K562 (cell line): ENCODE data around the gene ACE.

Source experiments
- WHSC1 ChIP-seq: IDR thresholded peaks from one replicate; pipeline ENCODE4 v1.6.1; 2012; ENCODE audit warnings: low read length, control low read depth, inconsistent platforms
- YY1 ChIP-seq, 3 experiments: IDR thresholded peaks; 2 replicates each; pipeline ENCODE4 v1.6.1; 2011; ENCODE audit warnings: low read length in 2 of 3, mild to moderate bottlenecking in 2 of 3, moderate library complexity in 2 of 3, borderline replicate concordance in 1 of 3, control low read depth in 1 of 3, low read depth in 1 of 3; ENCODE audit not compliant: insufficient read depth in 3 of 3, insufficient replicate concordance in 2 of 3, control insufficient read depth in 1 of 3, insufficient read length in 1 of 3; ENCODE audit errors: extremely low read depth in 1 of 3
- TF ChIP-seq, protein P1 (sequence below), 2 experiments: fragments of 450-650 bp in 1 of 2; sonication (generic) in 1 of 2; formaldehyde crosslinking in 1 of 2; IDR thresholded peaks; 2 replicates each; pipeline versions ENCODE4 v1.7.1 to v1.9.0; 2016 to 2022; ENCODE audit warnings: inconsistent platforms in 1 of 2, mild to moderate bottlenecking in 1 of 2, missing genetic modification reagents in 1 of 2

DNA sequence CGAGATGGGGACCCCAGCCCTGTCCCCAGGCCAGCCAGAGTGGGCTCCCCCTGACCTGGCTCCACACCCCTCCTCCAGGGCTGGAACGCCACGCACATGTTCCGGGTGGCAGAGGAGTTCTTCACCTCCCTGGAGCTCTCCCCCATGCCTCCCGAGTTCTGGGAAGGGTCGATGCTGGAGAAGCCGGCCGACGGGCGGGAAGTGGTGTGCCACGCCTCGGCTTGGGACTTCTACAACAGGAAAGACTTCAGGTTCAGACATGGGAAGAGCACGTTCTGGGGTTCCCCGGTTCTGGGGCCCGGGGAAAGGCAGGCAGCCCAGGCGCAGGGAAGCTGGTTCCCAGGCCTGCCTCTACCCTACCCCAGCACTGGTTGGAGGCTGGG lies 4.6 kb downstream of the ACE start:
- TF ChIP-seq WHSC1: no peak
- TF ChIP-seq, protein P1, sequence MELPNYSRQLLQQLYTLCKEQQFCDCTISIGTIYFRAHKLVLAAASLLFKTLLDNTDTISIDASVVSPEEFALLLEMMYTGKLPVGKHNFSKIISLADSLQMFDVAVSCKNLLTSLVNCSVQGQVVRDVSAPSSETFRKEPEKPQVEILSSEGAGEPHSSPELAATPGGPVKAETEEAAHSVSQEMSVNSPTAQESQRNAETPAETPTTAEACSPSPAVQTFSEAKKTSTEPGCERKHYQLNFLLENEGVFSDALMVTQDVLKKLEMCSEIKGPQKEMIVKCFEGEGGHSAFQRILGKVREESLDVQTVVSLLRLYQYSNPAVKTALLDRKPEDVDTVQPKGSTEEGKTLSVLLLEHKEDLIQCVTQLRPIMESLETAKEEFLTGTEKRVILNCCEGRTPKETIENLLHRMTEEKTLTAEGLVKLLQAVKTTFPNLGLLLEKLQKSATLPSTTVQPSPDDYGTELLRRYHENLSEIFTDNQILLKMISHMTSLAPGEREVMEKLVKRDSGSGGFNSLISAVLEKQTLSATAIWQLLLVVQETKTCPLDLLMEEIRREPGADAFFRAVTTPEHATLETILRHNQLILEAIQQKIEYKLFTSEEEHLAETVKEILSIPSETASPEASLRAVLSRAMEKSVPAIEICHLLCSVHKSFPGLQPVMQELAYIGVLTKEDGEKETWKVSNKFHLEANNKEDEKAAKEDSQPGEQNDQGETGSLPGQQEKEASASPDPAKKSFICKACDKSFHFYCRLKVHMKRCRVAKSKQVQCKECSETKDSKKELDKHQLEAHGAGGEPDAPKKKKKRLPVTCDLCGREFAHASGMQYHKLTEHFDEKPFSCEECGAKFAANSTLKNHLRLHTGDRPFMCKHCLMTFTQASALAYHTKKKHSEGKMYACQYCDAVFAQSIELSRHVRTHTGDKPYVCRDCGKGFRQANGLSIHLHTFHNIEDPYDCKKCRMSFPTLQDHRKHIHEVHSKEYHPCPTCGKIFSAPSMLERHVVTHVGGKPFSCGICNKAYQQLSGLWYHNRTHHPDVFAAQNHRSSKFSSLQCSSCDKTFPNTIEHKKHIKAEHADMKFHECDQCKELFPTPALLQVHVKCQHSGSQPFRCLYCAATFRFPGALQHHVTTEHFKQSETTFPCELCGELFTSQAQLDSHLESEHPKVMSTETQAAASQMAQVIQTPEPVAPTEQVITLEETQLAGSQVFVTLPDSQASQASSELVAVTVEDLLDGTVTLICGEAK (IDR thresholded peaks at IDR 0.05): no peak
- TF ChIP-seq, protein P1 (CRISPR knock-in tag; IDR thresholded peaks at IDR 0.05): no peak
- no peak for TF ChIP-seq YY1 (IDR thresholded peaks at IDR 0.05; ENCODE audit: borderline replicate concordance in 1 of 3, control insufficient read depth in 1 of 3, extremely low read depth in 1 of 3, insufficient read depth in 3 of 3, insufficient read length in 1 of 3, insufficient replicate concordance in 2 of 3, low read depth in 1 of 3, low read length in 2 of 3)
